Vagina (tissue), 2 donors: ENCODE results near the gene CCDC177.

Experiments used
- CTCF ChIP-seq, 3 experiments: fragments of 450-650 bp in 2 of 3; fragments of 200-600 bp in 1 of 3; sonication (generic) in 1 of 3; IDR thresholded peaks; one replicate each; pipeline ENCODE4 v1.5.1; 2017 to 2019; ENCODE audit warnings: antibody characterized with exemption in 3 of 3, mild to moderate bottlenecking in 2 of 3, moderate library complexity in 2 of 3
- POLR2A ChIP-seq, 2 donors: fragments of 450-650 bp; IDR thresholded peaks; one replicate each; pipeline ENCODE4 v1.6.1; 2017; ENCODE audit warnings: antibody characterized with exemption in 2 of 2, mild to moderate bottlenecking in 2 of 2, moderate library complexity in 2 of 2
- POLR2AphosphoS5 ChIP-seq, 2 donors: sonication (generic); formaldehyde crosslinking; IDR thresholded peaks; one replicate each; pipeline ENCODE4 v1.9.0; 2017; ENCODE audit warnings: antibody characterized with exemption in 2 of 2, mild to moderate bottlenecking in 2 of 2, low read depth in 1 of 2; ENCODE audit not compliant: insufficient read depth in 1 of 2

GRCh38 chr14:69554500-69554899 is 20.2 kb downstream of the CCDC177 start:
- TF ChIP-seq CTCF (IDR thresholded peaks at IDR 0.05) = no peak
- no peak for TF ChIP-seq POLR2AphosphoS5 (IDR thresholded peaks at IDR 0.05; ENCODE audit: insufficient read depth in 1 of 2, low read depth in 1 of 2)
- no peak for TF ChIP-seq POLR2A (IDR thresholded peaks at IDR 0.05)
